ENCODE data around the gene MRPS7.
"Not testable (repeated sequence)": the region's sequence is repeated elsewhere in the genome, so short reads cannot be mapped to it uniquely, and the experiment has no call there.

Gene MRPS7

DNA sequence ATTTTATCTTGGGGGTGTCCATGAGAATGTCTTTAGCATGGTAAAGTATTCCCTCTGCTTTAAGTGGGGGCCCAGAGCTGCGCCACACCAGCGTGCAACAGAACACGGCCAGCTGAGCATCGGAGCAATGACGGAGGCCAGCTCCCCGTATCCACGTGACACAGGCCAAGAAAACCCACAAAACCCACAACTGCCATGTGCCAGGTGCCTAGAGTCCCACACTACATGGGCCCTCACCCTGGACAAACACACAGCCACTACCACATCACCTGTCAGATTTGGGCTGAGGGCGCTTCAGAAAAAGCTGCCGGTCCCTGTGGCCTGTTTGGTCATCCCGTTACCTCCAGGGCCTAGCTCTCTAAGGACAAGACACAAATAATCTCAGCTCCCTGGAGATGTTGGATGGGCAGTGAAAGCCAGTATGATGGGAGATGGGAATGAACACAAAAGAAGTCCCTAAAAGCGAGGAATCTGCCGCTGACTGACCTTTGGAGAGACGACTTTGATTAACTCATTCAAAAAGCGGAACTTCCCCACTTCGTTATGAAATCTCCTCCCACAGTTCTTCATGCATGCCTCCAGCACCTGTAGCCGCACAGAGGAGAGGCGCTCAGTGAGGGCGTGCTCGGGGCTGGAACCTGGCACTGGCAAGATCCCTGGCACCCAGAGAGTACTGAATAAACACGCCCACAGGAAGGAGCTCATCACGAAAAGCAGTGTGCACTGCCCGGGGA is 17.4 kb upstream of the MRPS7 start:
- no peak for DNase-seq

- no peak for DNase-seq
Observed at GRCh38 chr17:75245011-75245410, 16.7 kb upstream of the MRPS7 start.

GRCh38 chr17:75246404-75246803 is 15.3 kb upstream of the MRPS7 start:
- no peak for DNase-seq

GRCh38 chr17:75249564-75249963 is 12.1 kb upstream of the MRPS7 start:
- no peak for DNase-seq

DNA sequence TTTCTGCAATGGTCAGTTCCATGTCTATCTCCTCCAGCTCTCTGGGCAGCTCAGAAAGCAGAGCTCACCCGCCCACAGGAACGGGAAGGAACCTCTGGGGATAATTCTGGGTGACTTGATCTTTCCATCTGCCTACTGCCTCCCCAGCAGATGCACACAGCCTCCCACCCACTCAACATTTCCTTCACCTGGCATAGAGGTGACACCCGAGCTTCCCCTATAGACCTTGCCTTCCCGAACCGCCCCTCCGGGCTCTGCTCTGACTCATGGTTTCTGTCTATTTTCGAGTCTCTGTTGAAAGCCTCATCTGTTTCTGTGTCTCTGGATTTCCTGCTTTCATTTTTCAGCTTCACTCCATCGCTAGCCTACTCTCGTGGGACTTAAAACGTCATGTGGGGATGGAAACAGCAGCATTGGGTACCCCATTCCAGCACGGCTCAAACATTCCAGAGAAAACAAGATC is 11.6 kb upstream of the MRPS7 start:
- peak; percentile 54 for DNase-seq

DNA sequence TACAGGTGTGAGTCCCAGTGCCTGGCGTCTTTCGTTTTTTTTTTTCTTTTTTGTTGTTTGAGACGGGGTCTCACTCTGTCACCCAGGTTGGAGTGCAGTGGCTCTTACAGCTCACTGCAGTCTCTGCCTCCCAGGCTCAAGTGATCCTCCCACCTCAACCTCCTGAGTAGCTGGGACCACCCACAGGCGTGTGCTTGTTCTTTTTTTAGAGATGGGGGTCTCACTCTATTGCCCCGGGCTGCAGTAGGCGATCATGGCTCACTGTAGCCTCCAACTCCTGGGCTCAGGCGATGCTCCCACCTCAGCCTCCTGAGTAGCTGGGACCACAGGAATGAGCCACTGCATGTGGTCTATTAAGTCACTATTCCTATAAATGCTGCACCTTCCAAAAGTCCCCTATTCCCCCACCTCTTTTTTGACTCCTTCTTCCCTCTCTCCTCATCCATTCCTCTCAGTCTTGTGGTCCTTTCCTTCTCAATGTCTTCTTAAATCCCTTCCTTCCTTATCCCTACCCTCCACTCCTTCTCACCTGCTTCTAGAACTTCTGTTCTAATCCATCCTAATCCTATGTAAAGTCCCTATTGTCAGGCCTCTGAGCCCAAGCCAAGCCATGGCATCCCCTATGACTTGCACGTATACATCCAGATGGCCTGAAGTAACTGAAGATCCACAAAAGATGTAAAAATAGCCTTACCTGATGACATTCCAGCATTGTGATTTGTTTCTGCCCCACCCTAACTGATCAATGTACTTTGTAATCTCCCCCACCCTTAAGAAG is 9.5 kb upstream of the MRPS7 start:
- no peak for DNase-seq

- not testable (repeated sequence) for DNase-seq
Observed at GRCh38 chr17:75255954-75256698, 5.6 kb upstream of the MRPS7 start.

DNA sequence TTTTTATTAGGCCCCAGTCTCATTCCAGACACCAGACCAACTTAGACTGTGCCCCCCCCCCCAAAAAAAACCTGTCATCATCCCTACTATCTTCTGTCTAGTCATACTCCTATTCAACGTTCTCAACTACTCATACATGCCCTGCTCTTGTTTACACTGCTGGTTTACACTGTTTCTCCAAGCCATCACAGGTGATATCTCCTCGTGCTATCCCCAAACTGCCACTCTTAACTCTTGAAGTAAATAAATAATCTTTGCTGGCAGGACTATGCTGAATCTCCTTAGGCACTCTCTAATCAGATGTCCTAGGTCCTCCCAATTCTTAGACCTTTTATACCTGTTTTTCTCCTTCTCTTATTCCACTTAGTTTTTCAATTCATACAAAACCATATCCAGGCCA is 4.5 kb upstream of the MRPS7 start:
- DNase-seq = not testable (repeated sequence)

- no peak for DNase-seq
Observed at GRCh38 chr17:75260641-75261335, 891 bp upstream of the MRPS7 start.

DNA sequence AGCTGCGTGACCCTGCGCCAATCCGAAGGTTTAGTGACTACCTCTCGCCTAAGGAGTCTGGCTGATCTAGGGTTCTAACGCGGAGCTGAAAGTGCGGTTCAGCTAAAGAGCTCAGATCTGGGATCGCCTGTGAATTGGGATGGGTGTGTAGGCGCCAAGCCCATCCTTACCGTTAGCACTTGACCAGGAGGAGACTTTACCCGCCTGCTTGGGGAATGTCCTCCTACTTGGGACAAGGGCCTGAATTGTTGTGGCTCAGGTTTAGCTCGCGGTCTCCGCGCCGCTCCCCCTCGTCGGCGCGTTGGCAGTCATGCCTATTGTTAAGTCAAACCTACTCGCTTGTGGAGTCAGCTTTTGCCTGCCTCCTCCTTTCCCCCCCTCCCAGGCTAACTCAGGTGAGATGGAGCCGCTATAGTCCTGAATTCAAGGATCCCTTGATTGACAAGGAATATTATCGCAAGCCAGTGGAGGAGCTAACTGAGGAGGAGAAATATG is 480 bp downstream of the MRPS7 start:
- no peak for DNase-seq

DNA sequence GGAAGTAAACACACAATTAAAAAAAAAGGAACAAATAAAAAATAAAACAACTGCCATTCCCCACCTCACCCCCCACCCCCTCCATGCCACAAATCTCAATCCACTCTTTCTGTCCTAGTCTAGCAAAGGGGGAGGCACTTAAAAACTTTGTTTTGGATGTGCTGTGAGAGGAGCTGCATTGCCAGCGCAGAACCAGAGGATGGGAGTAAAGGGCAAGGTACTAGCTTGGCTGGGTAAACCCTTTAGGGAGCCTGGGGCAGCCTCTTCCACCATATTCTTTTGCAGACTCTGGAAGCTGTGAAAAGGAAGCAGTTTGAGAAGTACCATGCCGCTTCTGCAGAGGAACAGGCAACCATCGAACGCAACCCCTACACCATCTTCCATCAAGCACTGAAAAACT is 1.4 kb downstream of the MRPS7 start:
- no peak for DNase-seq

DNA sequence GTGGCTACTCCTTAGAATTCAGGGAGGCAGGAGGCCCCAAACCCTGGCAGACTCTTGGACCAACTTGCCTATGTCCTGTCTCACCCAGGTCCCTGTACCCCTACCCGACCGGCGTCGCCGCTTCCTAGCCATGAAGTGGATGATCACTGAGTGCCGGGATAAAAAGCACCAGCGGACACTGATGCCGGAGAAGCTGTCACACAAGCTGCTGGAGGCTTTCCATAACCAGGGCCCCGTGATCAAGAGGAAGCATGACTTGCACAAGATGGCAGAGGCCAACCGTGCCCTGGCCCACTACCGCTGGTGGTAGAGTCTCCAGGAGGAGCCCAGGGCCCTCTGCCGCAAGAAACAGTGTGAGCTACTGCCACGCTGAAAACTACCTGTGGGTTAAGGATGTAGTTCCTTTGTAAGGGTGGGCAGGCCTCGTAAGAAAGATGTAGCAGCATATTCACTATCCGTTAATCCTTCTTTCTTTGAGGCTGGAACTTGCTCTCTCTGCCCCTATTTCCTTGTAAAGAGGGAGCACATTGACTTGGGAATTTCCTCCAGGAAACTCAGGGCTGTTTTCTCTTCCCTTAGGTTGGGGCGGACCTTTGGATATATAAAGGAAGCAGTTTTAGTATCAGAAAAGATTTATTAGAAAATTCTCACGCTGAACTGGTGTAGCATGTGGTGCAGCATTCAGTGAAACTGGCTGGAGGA is 4.1 kb downstream of the MRPS7 start:
- no peak for DNase-seq

DNA sequence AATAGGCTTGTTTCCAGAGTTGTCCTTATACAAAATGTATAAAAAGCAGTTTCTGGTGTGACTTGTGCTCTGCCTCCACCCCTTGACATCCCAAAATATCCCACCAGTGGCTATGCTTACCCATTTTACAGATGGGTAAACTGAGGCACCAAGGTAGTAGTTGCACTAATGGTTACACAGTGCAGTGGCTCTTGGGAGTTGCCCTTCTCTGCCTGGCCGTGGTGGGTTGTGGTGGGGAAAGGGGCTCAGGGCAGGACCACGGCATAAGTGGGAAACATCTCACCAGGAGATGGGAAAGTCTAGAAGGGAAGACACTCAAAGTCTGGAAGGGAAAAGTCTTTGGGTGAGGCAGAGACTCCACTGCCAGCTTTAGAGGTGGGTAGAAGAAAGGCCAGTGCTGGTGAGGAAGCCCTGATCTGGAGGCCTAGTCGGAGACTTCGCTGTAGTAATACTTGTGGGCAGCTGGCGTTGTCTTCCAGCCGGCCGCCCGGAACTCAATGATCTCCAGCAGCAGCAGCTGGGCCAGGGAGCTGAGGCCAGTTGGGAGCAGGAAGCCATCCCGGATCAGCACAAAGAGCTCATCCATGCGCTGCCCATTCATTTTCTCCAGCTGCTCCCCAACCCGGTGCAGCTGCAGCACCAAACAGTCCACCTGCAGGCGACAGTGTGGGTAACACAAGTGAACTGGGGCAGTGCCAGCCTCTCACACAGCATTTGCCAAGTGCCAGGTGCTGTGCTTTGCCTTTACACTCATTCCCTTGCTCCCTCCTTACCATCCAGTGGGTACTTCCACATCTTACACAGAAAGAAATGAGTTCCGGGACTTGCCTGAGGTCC is 4.9 kb downstream of the MRPS7 start:
- no peak for DNase-seq

DNA sequence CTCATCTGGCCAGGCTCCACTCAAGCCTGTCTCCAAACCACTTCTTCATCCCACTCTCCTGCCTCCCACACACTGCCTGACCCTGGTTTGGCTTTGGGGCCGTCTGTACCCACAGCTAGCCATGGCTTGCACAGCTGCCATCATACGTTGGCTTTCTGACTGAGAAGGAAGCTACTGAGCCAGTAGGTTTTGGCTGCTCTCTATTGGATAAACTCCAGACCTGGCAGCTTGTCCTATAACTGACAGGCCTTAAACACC is 5.4 kb downstream of the MRPS7 start:
- no peak for DNase-seq

DNA sequence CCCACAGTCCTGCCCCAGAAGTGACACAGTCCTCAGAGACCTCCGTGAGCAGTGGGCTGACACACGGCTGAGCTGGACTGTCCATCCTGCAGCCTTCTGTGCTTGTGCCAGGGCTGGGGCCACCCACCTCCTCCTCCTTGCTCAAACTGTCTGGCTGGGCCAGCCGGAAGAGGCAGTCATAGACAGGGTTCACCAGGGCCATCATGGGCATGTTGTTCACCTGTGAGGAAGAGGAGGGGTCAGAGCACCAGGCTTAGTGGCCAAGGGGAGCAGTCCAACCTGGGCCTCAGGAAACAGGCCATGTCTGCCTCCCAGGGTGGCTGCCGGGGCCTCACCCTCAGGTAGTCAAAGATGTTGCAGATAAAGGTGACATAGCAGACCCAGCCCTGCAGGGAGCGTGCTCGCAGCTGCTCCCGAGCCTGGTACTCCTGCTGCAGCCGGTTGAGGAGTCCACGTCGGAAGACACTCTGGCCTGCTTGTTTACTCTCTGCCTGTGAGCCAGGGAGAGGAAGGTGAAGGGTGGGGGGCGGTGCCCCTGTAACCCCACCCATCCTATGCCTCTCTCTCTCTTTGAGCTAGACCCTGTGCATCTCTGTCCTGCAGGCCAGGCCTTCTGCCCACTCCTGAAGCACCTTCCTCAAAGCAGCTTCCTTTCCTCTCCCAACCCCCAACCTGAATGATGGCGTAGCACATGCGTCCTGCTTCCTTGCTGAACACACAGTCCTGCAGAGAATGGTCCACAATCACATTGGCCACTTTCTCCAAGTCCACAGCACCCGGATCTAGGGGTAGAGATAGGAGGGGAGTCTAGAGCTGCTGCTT is 5.9 kb downstream of the MRPS7 start:
- DNase-seq = no peak

GRCh38 chr17:75269844-75270217 is 8.2 kb downstream of the MRPS7 start:
- no peak for DNase-seq

DNA sequence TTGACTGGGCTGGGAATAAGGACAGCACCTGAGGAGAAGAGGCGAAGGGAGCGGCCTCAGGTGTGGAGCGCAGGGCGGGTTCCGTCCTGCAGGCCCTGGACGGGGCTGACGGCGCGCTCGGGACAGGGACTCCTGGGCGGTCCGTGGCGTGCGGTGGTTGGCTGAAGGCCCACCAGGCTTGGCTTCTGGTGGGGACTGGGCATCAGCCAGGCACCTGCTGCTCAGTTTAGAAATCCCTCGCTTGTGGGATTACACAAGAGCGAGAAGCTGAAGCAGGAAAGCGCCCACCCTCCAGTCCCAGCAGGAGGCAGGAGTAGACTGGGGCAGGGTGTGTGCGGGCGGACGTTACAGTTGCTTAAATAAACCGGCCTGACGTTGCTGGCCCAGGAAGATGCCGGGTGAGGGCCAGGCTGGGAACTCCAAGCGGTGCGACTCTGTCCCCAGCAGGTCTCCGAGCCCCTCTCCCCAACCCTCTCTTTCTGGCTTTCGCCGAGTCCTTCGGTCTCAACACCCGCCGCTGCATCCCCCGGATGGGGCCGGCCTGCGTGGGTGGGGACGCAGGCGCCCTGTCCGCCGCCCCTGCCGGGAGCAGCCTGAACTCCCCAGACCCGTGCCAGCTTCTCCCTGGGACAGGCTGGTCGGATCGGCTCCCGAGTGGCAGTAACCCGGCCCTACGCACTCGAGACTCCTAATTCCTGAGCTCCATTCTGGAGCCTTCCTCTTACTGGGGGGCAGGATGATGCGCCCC is 8.7 kb downstream of the MRPS7 start:
- DNase-seq = peak; percentile 64

DNA sequence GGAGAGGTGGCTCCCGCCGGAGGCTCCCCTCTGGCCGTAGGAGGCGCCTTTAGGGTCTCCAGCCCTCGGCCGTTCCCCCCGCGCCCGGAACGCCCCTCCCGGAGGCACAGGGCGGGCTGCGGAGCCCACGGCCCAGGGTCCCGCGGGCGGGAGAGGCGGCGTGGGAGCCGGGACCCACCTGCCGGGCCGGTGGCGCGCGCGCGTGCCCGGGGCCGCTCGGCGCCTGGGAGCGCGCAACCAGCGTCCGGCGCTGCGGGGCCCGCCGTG is 9.2 kb downstream of the MRPS7 start, which contains the start of gene MIF4GD:
Gene MIF4GD (minus strand): TSS at position 266 of the 267 bp plus-strand sequence. CDS start 1,036 bp downstream, outside the sequence.
- peak; percentile 72 for DNase-seq

DNA sequence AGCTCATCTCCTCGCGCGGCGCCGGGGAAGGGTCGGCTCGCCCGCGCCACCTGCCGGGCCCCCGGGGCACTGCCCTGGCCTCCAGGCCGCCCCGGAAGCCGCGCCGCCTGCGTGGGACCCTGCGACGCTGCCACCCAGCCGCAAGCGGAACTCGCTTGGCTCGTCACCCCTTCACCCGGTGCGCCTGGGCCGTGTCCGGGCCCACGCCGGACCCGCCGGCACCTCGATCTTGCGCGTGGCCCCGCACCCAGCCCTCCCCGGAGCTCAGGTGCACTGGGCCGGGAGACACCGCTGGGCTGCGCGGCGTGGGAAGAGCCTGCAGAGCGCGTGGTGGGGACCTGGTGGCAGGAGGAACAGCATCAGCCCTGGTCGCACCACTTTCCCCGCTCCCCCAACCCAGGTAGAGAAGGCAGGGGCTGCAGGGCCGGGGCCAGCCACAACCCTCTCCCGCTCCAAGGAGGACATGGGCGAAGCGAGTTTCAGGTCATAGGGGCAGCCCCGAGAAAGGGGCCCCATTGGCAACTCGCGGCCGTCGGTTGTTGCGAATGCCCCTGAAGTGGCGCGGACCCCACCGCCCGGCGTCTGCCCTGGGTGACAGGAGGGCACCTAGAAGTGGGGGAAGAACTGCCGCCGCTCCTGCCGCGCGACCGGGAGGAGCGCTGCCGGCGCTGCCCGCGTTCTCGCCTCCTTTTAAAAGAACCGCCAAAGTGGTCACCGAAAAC is 9.7 kb downstream of the MRPS7 start:
- DNase-seq = no peak
